ENCODE results near the gene PTPRG. TPM values are rescaled to one million over a fixed set of nuclear protein-coding genes. Genes with fewer than 3 reads are reported as not detected.

Gene PTPRG
- total RNA-seq, 1 donor from 2014 or later, result 11.1 TPM

DNA sequence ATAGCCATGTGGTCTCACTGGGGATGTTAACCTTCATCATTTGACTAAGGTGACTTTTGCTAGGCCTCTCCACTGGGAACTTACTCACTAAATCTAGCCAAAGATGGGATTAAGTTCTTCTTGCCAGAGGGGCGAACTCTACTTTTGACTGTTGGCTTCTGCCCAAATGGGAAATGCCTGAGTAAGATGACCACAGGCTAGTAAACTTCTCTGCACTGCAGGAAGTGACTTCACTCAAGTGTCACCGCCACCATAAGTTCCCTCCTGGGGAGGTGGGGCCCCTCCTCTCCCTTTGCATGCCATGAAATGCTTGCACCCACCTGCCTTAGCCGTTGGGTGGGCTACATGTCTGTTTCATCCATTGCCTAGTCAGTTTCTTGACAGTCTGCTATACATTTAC is 423.6 kb downstream of the PTPRG start:
- no peak for FAIRE-seq
- peak; percentile 74 for DNase-seq (ENCODE audit: low read depth)

DNA sequence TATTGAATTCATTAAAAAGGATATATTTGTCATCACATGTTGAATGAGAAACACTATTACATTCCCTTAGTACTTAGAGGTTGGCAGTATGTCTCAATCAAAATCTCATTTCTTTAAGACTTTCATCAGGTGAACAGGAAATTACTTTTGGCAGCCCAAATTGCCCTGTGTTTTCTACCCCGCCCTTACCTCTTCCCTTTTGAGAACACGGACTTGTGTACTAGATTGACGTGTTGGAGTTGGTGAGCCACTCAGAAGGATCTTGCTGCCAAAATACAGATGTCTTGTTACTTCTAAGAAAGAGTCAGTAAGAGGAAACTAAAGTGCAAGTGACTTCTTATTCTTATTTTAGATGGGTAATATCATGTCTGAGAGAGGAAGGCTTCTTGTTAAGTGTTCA is 425.1 kb downstream of the PTPRG start:
- peak; percentile 10 for DNase-seq (ENCODE audit: low read depth)
- Histone ChIP-seq H3K27me3 (ENCODE audit: control insufficient read depth, insufficient read depth, low read length) (no peaks in the 10 kb centered on the region), H3K36me3 (ENCODE audit: control insufficient read depth, insufficient read depth, low read length) (no peaks in the 10 kb centered on the region), H3K4me3 (ENCODE audit: low read depth, low read length) (no peak overlapping the region)
- TF ChIP-seq, protein P1, sequence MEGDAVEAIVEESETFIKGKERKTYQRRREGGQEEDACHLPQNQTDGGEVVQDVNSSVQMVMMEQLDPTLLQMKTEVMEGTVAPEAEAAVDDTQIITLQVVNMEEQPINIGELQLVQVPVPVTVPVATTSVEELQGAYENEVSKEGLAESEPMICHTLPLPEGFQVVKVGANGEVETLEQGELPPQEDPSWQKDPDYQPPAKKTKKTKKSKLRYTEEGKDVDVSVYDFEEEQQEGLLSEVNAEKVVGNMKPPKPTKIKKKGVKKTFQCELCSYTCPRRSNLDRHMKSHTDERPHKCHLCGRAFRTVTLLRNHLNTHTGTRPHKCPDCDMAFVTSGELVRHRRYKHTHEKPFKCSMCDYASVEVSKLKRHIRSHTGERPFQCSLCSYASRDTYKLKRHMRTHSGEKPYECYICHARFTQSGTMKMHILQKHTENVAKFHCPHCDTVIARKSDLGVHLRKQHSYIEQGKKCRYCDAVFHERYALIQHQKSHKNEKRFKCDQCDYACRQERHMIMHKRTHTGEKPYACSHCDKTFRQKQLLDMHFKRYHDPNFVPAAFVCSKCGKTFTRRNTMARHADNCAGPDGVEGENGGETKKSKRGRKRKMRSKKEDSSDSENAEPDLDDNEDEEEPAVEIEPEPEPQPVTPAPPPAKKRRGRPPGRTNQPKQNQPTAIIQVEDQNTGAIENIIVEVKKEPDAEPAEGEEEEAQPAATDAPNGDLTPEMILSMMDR (IDR thresholded peaks at IDR 0.05; ENCODE audit: insufficient read depth, low read length, severe bottlenecking), result no peak
- FAIRE-seq, result no peak

More for the DNA sequence above, 423.6 kb downstream of the PTPRG start:
- Histone ChIP-seq H3K27me3 (ENCODE audit: control insufficient read depth, insufficient read depth, low read length) (no peaks in the 10 kb centered on the region), H3K36me3 (ENCODE audit: control insufficient read depth, insufficient read depth, low read length) (no peaks in the 10 kb centered on the region), H3K4me3 (ENCODE audit: low read depth, low read length) (no peak overlapping the region)
- TF ChIP-seq, protein P1 (IDR thresholded peaks at IDR 0.05; ENCODE audit: insufficient read depth, low read length, severe bottlenecking), result no peak

DNA sequence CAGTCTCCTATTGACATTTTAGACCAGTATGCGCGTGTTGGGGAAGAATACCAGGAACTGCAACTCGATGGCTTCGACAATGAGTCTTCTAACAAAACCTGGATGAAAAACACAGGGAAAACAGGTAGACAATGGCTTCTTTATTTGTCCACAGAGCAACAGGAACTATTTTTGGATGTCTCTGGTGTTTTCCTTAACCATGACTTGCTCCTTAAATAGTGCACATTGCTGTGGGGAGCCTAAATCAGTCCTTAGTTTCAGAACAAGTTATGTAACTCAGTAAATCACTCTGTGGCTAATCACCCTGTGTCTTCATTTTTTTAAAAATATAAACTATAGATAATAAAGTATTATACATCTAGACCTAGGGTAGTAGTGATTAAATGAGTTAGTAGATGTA is 428.3 kb downstream of the PTPRG start:
- TF ChIP-seq, protein P1 (IDR thresholded peaks at IDR 0.05; ENCODE audit: insufficient read depth, low read length, severe bottlenecking), result no peak
- no peak for FAIRE-seq
- H3K4me3 ChIP-seq (ENCODE audit: low read depth, low read length), result no peak overlapping the region
- no peak for DNase-seq (ENCODE audit: low read depth)
- no peaks in the 10 kb centered on the region for H3K27me3 ChIP-seq (ENCODE audit: control insufficient read depth, insufficient read depth, low read length)
- no peaks in the 10 kb centered on the region for H3K36me3 ChIP-seq (ENCODE audit: control insufficient read depth, insufficient read depth, low read length)

DNA sequence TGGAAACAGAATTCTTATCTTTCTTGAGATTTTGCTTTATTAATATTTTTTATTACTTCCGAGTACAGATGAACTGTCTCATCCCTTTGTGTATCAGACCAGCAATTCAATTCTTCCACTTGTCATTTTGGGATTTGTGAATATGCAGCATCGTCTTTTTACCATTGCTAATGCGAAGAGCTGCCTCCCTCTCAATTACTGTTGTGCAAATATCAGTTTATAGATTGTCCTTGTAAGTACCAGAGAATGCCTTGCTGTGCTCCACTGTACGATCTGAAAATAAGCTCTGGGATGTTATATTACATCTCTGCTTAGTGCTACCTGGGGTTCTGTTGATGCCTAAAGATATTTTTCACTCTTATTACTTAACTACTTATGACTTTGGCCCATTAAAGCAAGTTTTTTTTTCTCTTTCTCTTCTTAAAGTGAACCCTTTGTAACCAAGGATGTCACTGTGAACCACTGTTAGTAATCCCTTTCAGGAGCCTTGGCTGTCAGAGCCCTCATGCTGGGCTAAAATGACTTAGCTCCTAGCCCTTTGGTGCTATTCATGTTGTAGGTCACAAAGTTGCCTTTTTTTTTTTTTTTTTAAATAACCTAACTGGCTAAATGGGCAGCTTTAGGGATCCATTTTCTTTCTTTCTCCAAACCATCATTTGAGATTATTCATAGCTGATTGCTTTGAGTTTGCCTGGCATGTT is 429.1 kb downstream of the PTPRG start:
- no peak for DNase-seq (ENCODE audit: low read depth)
- Histone ChIP-seq H3K36me3 (ENCODE audit: control insufficient read depth, insufficient read depth, low read length) (no peaks in the 10 kb centered on the region), H3K4me3 (ENCODE audit: low read depth, low read length) (no peak overlapping the region), H3K27me3 (ENCODE audit: control insufficient read depth, insufficient read depth, low read length) (no peaks in the 10 kb centered on the region)
- TF ChIP-seq, protein P1 (IDR thresholded peaks at IDR 0.05; ENCODE audit: insufficient read depth, low read length, severe bottlenecking), result no peak
- no peak for FAIRE-seq

DNA sequence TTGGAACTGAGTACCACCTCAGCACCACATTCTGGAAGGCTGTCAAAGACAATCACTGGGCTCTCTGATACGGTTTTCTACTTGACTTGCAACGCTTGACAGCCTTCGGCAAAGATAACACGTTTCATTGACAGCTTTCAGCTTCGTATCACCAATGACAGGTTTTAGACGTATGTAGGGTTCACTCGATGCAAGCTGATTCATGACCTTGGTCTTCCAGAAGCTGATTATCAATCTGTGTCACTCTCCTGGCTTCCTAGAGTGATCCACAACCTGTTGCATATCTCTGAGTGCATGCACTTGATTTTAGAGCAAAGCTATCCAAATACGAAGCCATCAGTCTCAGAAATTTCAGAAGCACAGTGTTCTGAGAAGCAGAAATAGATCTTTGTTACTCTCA is 430.3 kb downstream of the PTPRG start:
- Histone ChIP-seq H3K36me3 (ENCODE audit: control insufficient read depth, insufficient read depth, low read length) (no peaks in the 10 kb centered on the region), H3K27me3 (ENCODE audit: control insufficient read depth, insufficient read depth, low read length) (no peaks in the 10 kb centered on the region), H3K4me3 (ENCODE audit: low read depth, low read length) (no peak overlapping the region)
- TF ChIP-seq, protein P1 (IDR thresholded peaks at IDR 0.05; ENCODE audit: insufficient read depth, low read length, severe bottlenecking), result no peak
- no peak for DNase-seq (ENCODE audit: low read depth)
- no peak for FAIRE-seq

DNA sequence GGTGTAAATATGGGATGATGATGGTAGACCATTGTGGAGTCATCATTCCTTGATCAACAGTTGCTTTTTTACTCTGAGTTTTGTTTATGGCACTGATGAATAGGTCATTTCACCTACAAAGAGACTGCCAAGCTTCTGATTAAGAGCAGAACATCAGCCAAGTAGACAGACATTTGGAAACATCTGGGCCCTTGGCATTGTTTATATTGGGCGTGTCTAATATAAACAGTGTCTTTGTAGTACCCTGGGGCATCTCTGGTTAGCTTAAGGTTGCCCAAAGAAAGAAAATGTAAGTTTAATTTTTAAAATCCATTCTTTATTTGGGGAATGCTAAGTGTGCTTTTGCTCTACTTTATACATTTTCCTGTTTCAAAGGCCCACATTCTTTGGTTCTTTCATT is 435.0 kb downstream of the PTPRG start:
- Histone ChIP-seq H3K4me3 (ENCODE audit: low read depth, low read length) (no peak overlapping the region), H3K36me3 (ENCODE audit: control insufficient read depth, insufficient read depth, low read length) (no peaks in the 10 kb centered on the region), H3K27me3 (ENCODE audit: control insufficient read depth, insufficient read depth, low read length) (no peaks in the 10 kb centered on the region)
- FAIRE-seq (no peak), DNase-seq (ENCODE audit: low read depth) (peak; percentile 12)
- TF ChIP-seq, protein P1 (IDR thresholded peaks at IDR 0.05; ENCODE audit: insufficient read depth, low read length, severe bottlenecking), result no peak
